BJ (cell line): ENCODE data around the gene PDS5B. TPM values are rescaled to one million over a fixed set of nuclear protein-coding genes. Genes with fewer than 3 reads are reported as not detected.

Experiments used
- CTCF ChIA-PET: fragments of 350-600 bp; formaldehyde crosslinking; extraction: SDS; loops from one replicate; lab custom pipeline; 2021; ENCODE audit warnings: antibody characterized with exemption, inconsistent platforms; lab: Yijun Ruan, JAX
- POLR2A ChIA-PET: fragments of 300-600 bp; sonication (Branson Sonifier 250); formaldehyde crosslinking; extraction: SDS; loops from one replicate; lab custom pipeline; 2021; ENCODE audit warnings: antibody characterized with exemption; lab: Charles Lee
- DNase-seq: peaks from one replicate; pipeline ENCODE4 v3.0.0-alpha.2; 2011; ENCODE audit warnings: low read depth
- H3K27me3 ChIP-seq: 2 replicates; pipeline ENCODE4 v1.6.0; 2011; ENCODE audit warnings: low read length; ENCODE audit not compliant: control insufficient read depth, insufficient read depth
- H3K36me3 ChIP-seq: 2 replicates; pipeline ENCODE4 v1.5.1; 2011; ENCODE audit warnings: low read length; ENCODE audit not compliant: control insufficient read depth, insufficient read depth
- H3K4me3 ChIP-seq: 2 replicates; pipeline ENCODE4 v1.5.1; 2011; ENCODE audit warnings: low read depth, mild to moderate bottlenecking, control low read depth, low read length
- polyA plus RNA-seq: library from polyadenylated mRNA; depleted of rRNA; stranded (reverse); fragments of >200 nt; gene quantifications from 2 replicates; pipeline ENCODE4 v1.2.3, GENCODE V29; 2011
- TF ChIP-seq, protein P1 (sequence below): IDR thresholded peaks from 2 replicates; pipeline ENCODE4 v1.5.1; 2011; ENCODE audit warnings: low read depth, mild to moderate bottlenecking, control low read depth, inconsistent platforms, low read length, moderate library complexity; ENCODE audit not compliant: insufficient read depth

PDS5B gene
- polyA plus RNA-seq, 1 experiment = 3.9 TPM

GRCh38 chr13:32542221-32542620 is 44.0 kb upstream of the PDS5B start:
- ChIA-PET CTCF (interaction anchor here (0.7 kb wide), 1 partner anchor 30 kb away, joined by 3 read pairs; no protein-coding TSS in a partner anchor), POLR2A (no interaction called here)
- DNase-seq = no peak
- H3K4me3 ChIP-seq = no peak overlapping the region
- TF ChIP-seq, protein P1, sequence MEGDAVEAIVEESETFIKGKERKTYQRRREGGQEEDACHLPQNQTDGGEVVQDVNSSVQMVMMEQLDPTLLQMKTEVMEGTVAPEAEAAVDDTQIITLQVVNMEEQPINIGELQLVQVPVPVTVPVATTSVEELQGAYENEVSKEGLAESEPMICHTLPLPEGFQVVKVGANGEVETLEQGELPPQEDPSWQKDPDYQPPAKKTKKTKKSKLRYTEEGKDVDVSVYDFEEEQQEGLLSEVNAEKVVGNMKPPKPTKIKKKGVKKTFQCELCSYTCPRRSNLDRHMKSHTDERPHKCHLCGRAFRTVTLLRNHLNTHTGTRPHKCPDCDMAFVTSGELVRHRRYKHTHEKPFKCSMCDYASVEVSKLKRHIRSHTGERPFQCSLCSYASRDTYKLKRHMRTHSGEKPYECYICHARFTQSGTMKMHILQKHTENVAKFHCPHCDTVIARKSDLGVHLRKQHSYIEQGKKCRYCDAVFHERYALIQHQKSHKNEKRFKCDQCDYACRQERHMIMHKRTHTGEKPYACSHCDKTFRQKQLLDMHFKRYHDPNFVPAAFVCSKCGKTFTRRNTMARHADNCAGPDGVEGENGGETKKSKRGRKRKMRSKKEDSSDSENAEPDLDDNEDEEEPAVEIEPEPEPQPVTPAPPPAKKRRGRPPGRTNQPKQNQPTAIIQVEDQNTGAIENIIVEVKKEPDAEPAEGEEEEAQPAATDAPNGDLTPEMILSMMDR = no peak
- H3K36me3 ChIP-seq = no peaks in the 10 kb centered on the region
- H3K27me3 ChIP-seq = no peaks in the 10 kb centered on the region

- 0 out of 2 replicates have a peak, but pooled peaks cover 1% of the 10 kb centered on the region for H3K27me3 ChIP-seq
- CTCF ChIA-PET = no interaction called here
- H3K4me3 ChIP-seq = no peak overlapping the region
- TF ChIP-seq, protein P1 = no peak
- DNase-seq = no peak
- no peaks in the 10 kb centered on the region for H3K36me3 ChIP-seq
- POLR2A ChIA-PET = no interaction called here
Observed at GRCh38 chr13:32545083-32545482, 41.2 kb upstream of the PDS5B start.

- DNase-seq = no peak
- H3K4me3 ChIP-seq = no peak overlapping the region
- 0 out of 2 replicates have a peak, but pooled peaks cover 3% of the 10 kb centered on the region for H3K27me3 ChIP-seq
- ChIA-PET POLR2A (no interaction called here), CTCF (no interaction called here)
- TF ChIP-seq, protein P1 = no peak
- H3K36me3 ChIP-seq = no peaks in the 10 kb centered on the region
Observed at GRCh38 chr13:32548837-32549236, 37.4 kb upstream of the PDS5B start.

DNA sequence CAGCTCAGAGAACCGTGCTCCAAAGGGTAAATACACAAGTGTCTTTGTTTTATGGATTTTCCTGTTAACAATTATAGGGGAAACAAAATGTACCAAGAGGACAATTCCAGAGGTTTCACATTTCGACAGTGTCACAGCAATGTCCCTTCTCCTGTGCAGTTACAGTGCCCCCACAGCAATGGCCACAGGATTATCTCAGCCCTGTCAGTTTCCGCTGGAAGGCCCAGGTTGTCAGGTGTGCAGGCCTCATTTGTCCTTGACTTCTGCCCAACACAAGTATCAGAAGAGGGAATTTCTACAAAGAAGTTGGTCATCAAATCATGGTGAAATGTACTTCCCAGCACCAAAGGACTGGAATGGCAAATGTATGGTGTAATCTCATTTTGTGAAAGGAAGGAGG is 36.5 kb upstream of the PDS5B start:
- Histone ChIP-seq H3K4me3 (no peak overlapping the region), H3K27me3 (0 out of 2 replicates have a peak, but pooled peaks cover 3% of the 10 kb centered on the region), H3K36me3 (no peaks in the 10 kb centered on the region)
- TF ChIP-seq, protein P1 = no peak
- DNase-seq = no peak
- ChIA-PET POLR2A (no interaction called here), CTCF (interaction anchor here (0.8 to 1.2 kb wide), 2 partner anchors 16 to 22 kb away, joined by 3 read pairs; no protein-coding TSS in a partner anchor)

DNA sequence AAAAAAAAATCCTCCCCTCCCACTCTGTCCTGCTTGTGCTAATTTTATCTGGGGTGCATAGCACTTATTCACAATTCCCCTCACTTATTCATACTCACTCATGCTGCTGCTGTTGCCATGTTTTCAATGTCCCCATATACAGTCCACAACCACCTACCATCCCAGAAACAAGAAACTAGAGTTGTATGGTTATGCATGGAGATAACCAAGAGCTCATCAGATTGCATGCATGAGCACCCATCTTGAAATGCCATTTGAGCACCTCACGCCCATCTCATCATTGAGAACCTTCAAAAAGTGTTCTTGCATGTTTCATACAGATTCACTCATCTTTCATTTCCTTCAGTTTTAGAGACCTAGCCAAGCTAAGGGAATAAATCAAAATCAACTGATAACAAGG is 32.5 kb upstream of the PDS5B start:
- no peaks in the 10 kb centered on the region for H3K36me3 ChIP-seq
- ChIA-PET POLR2A (no interaction called here), CTCF (interaction anchor here (2.2 kb wide), 1 partner anchor 28 kb away, joined by 7 read pairs; no protein-coding TSS in a partner anchor)
- H3K4me3 ChIP-seq = no peak overlapping the region
- TF ChIP-seq, protein P1 = no peak
- no peak for DNase-seq
- peaks cover 3% of the 10 kb centered on the region; the same call in 1 of the 2 replicates for H3K27me3 ChIP-seq
